HEK293 (cell line): Measurements from ENCODE around the gene MAML2.
A peak's percentile ranks its signal among the peaks of the same experiment; 100 is the strongest.

Experiments
- KLF10 ChIP-seq: fragments of 450-650 bp; IDR thresholded peaks from 2 replicates; pipeline ENCODE4 v1.5.1; 2018; ENCODE audit warnings: missing biosample characterization, mild to moderate bottlenecking, missing genetic modification characterization
- MZF1 ChIP-seq: fragments of 450-650 bp; formaldehyde crosslinking; IDR thresholded peaks from 2 replicates; pipeline ENCODE4 v1.5.1; 2017; ENCODE audit warnings: missing biosample characterization, missing genetic modification characterization, borderline replicate concordance
- SP2 ChIP-seq: fragments of 450-650 bp; formaldehyde crosslinking; IDR thresholded peaks from 2 replicates; pipeline ENCODE4 v1.5.1; 2016; ENCODE audit warnings: missing biosample characterization, missing genetic modification characterization
- YY1 ChIP-seq: fragments of 450-650 bp; formaldehyde crosslinking; IDR thresholded peaks from 2 replicates; pipeline ENCODE4 v1.5.1; 2018; ENCODE audit warnings: missing biosample characterization, missing genetic modification characterization
- ZBTB8A ChIP-seq: fragments of 450-650 bp; formaldehyde crosslinking; IDR thresholded peaks from 2 replicates; pipeline ENCODE4 v1.5.1; 2016; ENCODE audit warnings: missing biosample characterization, missing genetic modification characterization
- ZNF560 ChIP-seq: fragments of 450-650 bp; formaldehyde crosslinking; IDR thresholded peaks from 2 replicates; pipeline ENCODE4 v1.5.1; 2017; ENCODE audit warnings: missing biosample characterization, missing genetic modification characterization, borderline replicate concordance
- TF ChIP-seq, protein P1 (sequence below): fragments of 450-650 bp; formaldehyde crosslinking; IDR thresholded peaks from 2 replicates; pipeline ENCODE4 v1.5.1; 2016; ENCODE audit warnings: missing biosample characterization, missing genetic modification characterization
- TF ChIP-seq, protein P2 (sequence below): fragments of 450-650 bp; formaldehyde crosslinking; IDR thresholded peaks from 2 replicates; pipeline ENCODE4 v1.5.1; 2017; ENCODE audit warnings: missing biosample characterization, missing genetic modification characterization
- TF ChIP-seq, protein P3 (sequence below): fragments of 450-650 bp; formaldehyde crosslinking; IDR thresholded peaks from 2 replicates; pipeline ENCODE4 v1.5.1; 2016; ENCODE audit warnings: missing biosample characterization, missing genetic modification characterization
- TF ChIP-seq, protein P4 (sequence below): fragments of 450-650 bp; formaldehyde crosslinking; optimal IDR thresholded peaks from 2 replicates; pipeline ENCODE3; 2016; ENCODE audit warnings: missing biosample characterization, mild to moderate bottlenecking, missing genetic modification characterization

DNA sequence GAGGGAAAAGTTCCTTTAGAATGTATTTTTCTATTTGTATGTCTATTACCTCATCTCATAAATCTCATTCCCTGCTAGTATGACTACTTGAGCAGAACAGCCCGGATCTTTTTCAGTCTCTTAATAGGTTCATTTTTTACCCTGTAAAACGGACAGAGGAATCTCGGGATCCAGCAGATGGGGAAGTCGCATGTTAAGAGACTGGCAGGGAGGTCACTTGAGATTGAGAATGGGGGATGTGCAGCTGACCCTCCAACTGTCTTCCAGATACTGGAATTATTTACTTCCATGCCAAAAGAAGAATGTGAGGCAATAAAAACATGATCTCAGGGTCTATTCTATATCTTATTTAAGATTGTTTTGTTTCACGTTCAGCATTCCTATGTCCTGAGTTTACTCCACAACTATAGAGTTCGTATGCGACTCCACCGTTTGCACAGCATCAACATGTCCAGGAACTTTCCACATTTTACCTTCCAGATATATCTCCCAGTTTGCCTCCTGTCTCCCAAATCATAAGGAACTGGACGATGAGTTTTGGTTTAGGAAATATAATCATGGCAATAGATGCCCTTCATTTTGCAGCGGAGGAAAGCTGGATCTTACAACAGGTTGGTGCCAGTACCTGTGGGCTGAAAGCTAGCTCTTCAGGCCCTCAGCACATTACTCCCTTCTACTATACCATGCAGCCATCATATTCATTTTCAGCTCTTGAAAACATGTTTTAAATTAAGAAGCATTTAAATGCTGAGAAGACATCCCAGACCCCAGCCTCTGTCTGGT, 181.5 kb downstream of the MAML2 start:
- no peak for TF ChIP-seq KLF10 (tag by site-specific recombination)
- TF ChIP-seq, protein P1, sequence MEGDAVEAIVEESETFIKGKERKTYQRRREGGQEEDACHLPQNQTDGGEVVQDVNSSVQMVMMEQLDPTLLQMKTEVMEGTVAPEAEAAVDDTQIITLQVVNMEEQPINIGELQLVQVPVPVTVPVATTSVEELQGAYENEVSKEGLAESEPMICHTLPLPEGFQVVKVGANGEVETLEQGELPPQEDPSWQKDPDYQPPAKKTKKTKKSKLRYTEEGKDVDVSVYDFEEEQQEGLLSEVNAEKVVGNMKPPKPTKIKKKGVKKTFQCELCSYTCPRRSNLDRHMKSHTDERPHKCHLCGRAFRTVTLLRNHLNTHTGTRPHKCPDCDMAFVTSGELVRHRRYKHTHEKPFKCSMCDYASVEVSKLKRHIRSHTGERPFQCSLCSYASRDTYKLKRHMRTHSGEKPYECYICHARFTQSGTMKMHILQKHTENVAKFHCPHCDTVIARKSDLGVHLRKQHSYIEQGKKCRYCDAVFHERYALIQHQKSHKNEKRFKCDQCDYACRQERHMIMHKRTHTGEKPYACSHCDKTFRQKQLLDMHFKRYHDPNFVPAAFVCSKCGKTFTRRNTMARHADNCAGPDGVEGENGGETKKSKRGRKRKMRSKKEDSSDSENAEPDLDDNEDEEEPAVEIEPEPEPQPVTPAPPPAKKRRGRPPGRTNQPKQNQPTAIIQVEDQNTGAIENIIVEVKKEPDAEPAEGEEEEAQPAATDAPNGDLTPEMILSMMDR (tag by site-specific recombination) = no peak
- TF ChIP-seq YY1 (tag by site-specific recombination) = no peak
- TF ChIP-seq, protein P2, sequence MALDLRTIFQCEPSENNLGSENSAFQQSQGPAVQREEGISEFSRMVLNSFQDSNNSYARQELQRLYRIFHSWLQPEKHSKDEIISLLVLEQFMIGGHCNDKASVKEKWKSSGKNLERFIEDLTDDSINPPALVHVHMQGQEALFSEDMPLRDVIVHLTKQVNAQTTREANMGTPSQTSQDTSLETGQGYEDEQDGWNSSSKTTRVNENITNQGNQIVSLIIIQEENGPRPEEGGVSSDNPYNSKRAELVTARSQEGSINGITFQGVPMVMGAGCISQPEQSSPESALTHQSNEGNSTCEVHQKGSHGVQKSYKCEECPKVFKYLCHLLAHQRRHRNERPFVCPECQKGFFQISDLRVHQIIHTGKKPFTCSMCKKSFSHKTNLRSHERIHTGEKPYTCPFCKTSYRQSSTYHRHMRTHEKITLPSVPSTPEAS (tag by site-specific recombination) = no peak
- TF ChIP-seq MZF1 = peak; percentile 89; the same call in 1 of the 2 replicates
- TF ChIP-seq, protein P3, sequence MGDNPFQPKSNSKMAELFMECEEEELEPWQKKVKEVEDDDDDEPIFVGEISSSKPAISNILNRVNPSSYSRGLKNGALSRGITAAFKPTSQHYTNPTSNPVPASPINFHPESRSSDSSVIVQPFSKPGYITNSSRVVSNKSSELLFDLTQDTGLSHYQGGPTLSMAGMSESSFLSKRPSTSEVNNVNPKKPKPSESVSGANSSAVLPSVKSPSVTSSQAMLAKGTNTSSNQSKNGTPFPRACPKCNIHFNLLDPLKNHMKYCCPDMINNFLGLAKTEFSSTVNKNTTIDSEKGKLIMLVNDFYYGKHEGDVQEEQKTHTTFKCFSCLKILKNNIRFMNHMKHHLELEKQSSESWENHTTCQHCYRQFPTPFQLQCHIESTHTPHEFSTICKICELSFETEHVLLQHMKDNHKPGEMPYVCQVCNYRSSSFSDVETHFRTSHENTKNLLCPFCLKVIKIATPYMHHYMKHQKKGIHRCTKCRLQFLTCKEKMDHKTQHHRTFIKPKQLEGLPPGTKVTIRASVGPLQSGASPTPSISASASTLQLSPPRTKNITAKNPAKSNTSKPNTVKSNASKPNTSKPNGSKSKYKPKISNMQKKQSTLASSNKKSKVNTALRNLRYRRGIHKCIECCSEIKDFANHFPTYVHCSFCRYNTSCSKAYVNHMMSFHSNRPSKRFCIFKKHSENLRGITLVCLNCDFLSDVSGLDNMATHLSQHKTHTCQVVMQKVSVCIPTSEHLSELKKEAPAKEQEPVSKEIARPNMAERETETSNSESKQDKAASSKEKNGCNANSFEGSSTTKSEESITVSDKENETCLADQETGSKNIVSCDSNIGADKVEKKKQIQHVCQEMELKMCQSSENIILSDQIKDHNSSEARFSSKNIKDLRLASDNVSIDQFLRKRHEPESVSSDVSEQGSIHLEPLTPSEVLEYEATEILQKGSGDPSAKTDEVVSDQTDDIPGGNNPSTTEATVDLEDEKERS = no peak
- TF ChIP-seq ZNF560 = no peak
- no peak for TF ChIP-seq ZBTB8A (tag by site-specific recombination)
- no peak for TF ChIP-seq SP2 (tag by site-specific recombination)
- TF ChIP-seq, protein P4, sequence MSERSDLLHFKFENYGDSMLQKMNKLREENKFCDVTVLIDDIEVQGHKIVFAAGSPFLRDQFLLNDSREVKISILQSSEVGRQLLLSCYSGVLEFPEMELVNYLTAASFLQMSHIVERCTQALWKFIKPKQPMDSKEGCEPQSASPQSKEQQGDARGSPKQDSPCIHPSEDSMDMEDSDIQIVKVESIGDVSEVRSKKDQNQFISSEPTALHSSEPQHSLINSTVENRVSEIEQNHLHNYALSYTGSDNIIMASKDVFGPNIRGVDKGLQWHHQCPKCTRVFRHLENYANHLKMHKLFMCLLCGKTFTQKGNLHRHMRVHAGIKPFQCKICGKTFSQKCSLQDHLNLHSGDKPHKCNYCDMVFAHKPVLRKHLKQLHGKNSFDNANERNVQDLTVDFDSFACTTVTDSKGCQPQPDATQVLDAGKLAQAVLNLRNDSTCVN = no peak
